CD14-positive monocyte (primary cell): Measurements from ENCODE around the gene PDPR. TPM values are rescaled to one million over a fixed set of nuclear protein-coding genes. Genes with fewer than 3 reads are reported as not detected.
A peak's percentile ranks its signal among the peaks of the same experiment; 100 is the strongest.
"Not testable (repeated sequence)": the region's sequence is repeated elsewhere in the genome, so short reads cannot be mapped to it uniquely, and the experiment has no call there.

Source experiments
- DNase-seq, 3 donors: peaks; one replicate each; pipeline ENCODE4 v3.0.0-alpha.2; 2011 to 2022
- H2AFZ ChIP-seq: 2 replicates; pipeline ENCODE4 v1.6.0; 2012; ENCODE audit warnings: mild to moderate bottlenecking, low read depth, low read length, inconsistent platforms; ENCODE audit not compliant: insufficient read depth, poor library complexity, severe bottlenecking
- H3K27ac ChIP-seq, 2 donors: 1 replicate in 1 of 2; 2 replicates in 1 of 2; pipeline ENCODE4 v1.5.1; 2012 to 2013; ENCODE audit warnings: low read length in 2 of 2, control low read depth in 1 of 2, inconsistent platforms in 1 of 2, low read depth in 1 of 2, mild to moderate bottlenecking in 1 of 2
- H3K27me3 ChIP-seq, 2 donors: one replicate each; pipeline versions ENCODE4 v1.6.0 to v1.6.1; 2011 to 2013; ENCODE audit warnings: low read length in 2 of 2; ENCODE audit not compliant: control insufficient read depth in 2 of 2, insufficient read depth in 2 of 2
- H3K36me3 ChIP-seq, 2 donors: replicated peaks in 1 of 2; 1 replicate in 1 of 2; 2 replicates in 1 of 2; pipeline versions ENCODE4 v1.5.1 to v1.6.1; 2012 to 2013; ENCODE audit warnings: low read length in 2 of 2, control low read depth in 1 of 2, inconsistent platforms in 1 of 2, mild to moderate bottlenecking in 1 of 2; ENCODE audit not compliant: insufficient read depth in 2 of 2, control insufficient read depth in 1 of 2
- H3K4me1 ChIP-seq, 2 donors: 1 replicate in 1 of 2; 2 replicates in 1 of 2; pipeline versions ENCODE4 v1.5.1 to v1.6.1; 2012 to 2013; ENCODE audit warnings: low read length in 2 of 2, control low read depth in 1 of 2, inconsistent platforms in 1 of 2, mild to moderate bottlenecking in 1 of 2, moderate library complexity in 1 of 2; ENCODE audit not compliant: insufficient read depth in 2 of 2, control insufficient read depth in 1 of 2
- H3K4me2 ChIP-seq: replicated peaks from 2 replicates; pipeline ENCODE3; 2012; ENCODE audit warnings: low read length, moderate library complexity, mild to moderate bottlenecking; ENCODE audit not compliant: poor library complexity, severe bottlenecking; ENCODE audit errors: extremely low read depth
- H3K4me3 ChIP-seq, 3 experiments: fragments of 200-600 bp in 1 of 3; sonication (generic) in 1 of 3; replicated peaks in 1 of 3; 1 replicate in 2 of 3; 2 replicates in 1 of 3; pipeline ENCODE4 v1.5.1; 2011 to 2013; ENCODE audit warnings: low read length in 3 of 3, mild to moderate bottlenecking in 3 of 3, control low read depth in 2 of 3, low read depth in 2 of 3, inconsistent platforms in 1 of 3, moderate library complexity in 1 of 3
- H3K79me2 ChIP-seq: 2 replicates; pipeline ENCODE4 v1.6.0; 2012; ENCODE audit warnings: mild to moderate bottlenecking, control low read depth, inconsistent platforms, low read length, moderate library complexity; ENCODE audit not compliant: insufficient read depth
- H3K9ac ChIP-seq: 2 replicates; pipeline ENCODE4 v1.6.0; 2017; ENCODE audit warnings: low read length, mild to moderate bottlenecking; ENCODE audit not compliant: insufficient read depth, poor library complexity, severe bottlenecking
- H3K9me3 ChIP-seq, 2 donors: replicated peaks in 1 of 2; 1 replicate in 1 of 2; 2 replicates in 1 of 2; pipeline versions ENCODE4 v1.5.1 to v1.6.1; 2012 to 2013; ENCODE audit warnings: low read length in 2 of 2, control low read depth in 1 of 2; ENCODE audit not compliant: control insufficient read depth in 1 of 2, insufficient read depth in 1 of 2
- H4K20me1 ChIP-seq: 2 replicates; pipeline ENCODE4 v1.6.0; 2012; ENCODE audit warnings: mild to moderate bottlenecking, low read length, control low read depth, moderate library complexity; ENCODE audit not compliant: insufficient read depth
- H3K27ac Mint-ChIP-seq, 7 donors: one replicate each; pipeline ENCODE4 v1.8.0; 2020; ENCODE audit warnings: mild to moderate bottlenecking in 7 of 7, mixed read lengths in 7 of 7, moderate library complexity in 6 of 7, inconsistent platforms in 2 of 7
- H3K27me3 Mint-ChIP-seq, 3 donors: one replicate each; pipeline ENCODE4 v1.8.0; 2021 to 2022; ENCODE audit warnings: low read depth in 3 of 3, mild to moderate bottlenecking in 3 of 3, mixed read lengths in 3 of 3, moderate library complexity in 3 of 3, inconsistent platforms in 1 of 3
- H3K36me3 Mint-ChIP-seq, 2 donors: one replicate each; pipeline ENCODE4 v1.8.0; 2020; ENCODE audit warnings: mixed read lengths in 2 of 2, inconsistent platforms in 1 of 2, mild to moderate bottlenecking in 1 of 2
- H3K4me1 Mint-ChIP-seq: one replicate; pipeline ENCODE4 v1.8.0; 2020; ENCODE audit warnings: mild to moderate bottlenecking, mixed read lengths
- H3K4me3 Mint-ChIP-seq, 2 donors: one replicate each; pipeline ENCODE4 v1.8.0; 2020; ENCODE audit warnings: mild to moderate bottlenecking in 2 of 2, mixed read lengths in 2 of 2, moderate library complexity in 1 of 2
- H3K9me3 Mint-ChIP-seq, 7 donors: one replicate each; pipeline ENCODE4 v1.8.0; 2020 to 2022; ENCODE audit warnings: mixed read lengths in 7 of 7, mild to moderate bottlenecking in 6 of 7, moderate library complexity in 6 of 7, inconsistent platforms in 2 of 7
- WGBS: methylation state at CpG from one replicate; pipeline ENCODE4 v1.1.5; 2013; ENCODE audit warnings: missing lambda C conversion rate; ENCODE audit not compliant: insufficient coverage; 5-methylcytosine and 5-hydroxymethylcytosine counted together
- intact Hi-C, 2 donors: fragments of 100-400 bp; cut with micrococcal nuclease; formaldehyde crosslinking; loops; one replicate each; pipeline versions ENCODE4 v1.15.0 to v1.15.1; 2023
- polyA plus RNA-seq, 3 donors: library from polyadenylated mRNA; depleted of rRNA in 1 of 3; unstranded in 2 of 3; stranded (reverse) in 1 of 3; fragments of 300-500 nt in 2 of 3; fragments of >200 nt in 1 of 3; fragmentation: Illumina TruSeq in 2 of 3; gene quantifications; 1 replicate in 2 of 3; 2 replicates in 1 of 3; pipeline ENCODE4 v1.2.3, GENCODE V29; 2012 to 2021

The PDPR gene
- polyA plus RNA-seq, 3 donors, result 5.1 to 26.4 (median 5.7) TPM

DNA sequence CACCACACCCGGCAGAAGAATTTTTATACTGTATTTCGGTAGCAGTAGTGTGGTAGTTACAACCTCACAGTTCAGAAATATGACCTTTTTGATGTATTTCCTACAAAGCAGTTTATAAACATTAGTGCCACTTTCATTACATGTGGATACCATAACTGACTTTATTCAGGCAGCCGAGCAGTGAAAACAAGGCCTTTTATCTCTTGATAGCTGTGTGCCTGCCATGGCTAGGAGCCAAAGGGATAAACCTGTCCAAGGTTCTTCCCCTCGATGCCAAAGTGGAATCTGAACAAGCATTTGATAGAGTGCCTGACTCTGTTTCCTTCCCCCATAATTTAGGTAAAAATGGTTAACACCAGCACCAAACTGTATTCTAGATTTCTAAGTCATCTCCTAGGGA, 23.0 kb upstream of the PDPR start:
- H3K27me3 ChIP-seq, H3K9me3 Mint-ChIP-seq, H3K27ac ChIP-seq, H3K79me2 ChIP-seq, H3K4me2 ChIP-seq, H3K4me3 ChIP-seq, H3K27me3 Mint-ChIP-seq, H3K9ac ChIP-seq, H3K36me3 ChIP-seq, DNase-seq, H3K27ac Mint-ChIP-seq, H3K36me3 Mint-ChIP-seq, intact Hi-C loops, H3K4me3 Mint-ChIP-seq, H3K4me1 ChIP-seq, H4K20me1 ChIP-seq, H3K9me3 ChIP-seq, H3K4me1 Mint-ChIP-seq, H2AFZ ChIP-seq: not testable (repeated sequence)
- no CpG with 5 or more reads among the region's 4 CpGs for WGBS

DNA sequence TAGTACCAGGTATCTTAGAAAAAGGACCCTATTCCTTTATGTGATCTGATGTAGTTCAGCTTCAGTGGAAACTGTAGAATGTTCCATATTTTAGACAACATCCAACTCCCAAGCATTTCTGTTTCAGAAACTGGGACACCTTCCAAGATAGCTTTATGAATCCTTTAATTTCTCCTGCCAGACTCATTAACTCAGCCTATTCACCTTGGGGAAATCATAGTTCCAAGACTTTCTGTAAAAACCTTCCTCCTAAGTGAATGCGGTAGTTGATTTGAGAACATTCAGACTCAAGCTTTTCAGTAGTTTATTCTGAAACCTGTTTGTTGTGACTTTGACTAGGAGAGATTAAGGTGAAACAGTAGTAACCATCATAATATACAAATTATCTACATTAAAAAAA, 20.0 kb upstream of the PDPR start:
- H3K4me1 ChIP-seq, H2AFZ ChIP-seq, H3K9me3 Mint-ChIP-seq, H3K9me3 ChIP-seq, H3K4me2 ChIP-seq, H3K4me3 ChIP-seq, H3K27ac Mint-ChIP-seq, intact Hi-C loops, H3K36me3 Mint-ChIP-seq, H3K27me3 ChIP-seq, H3K27me3 Mint-ChIP-seq, H4K20me1 ChIP-seq, H3K9ac ChIP-seq, H3K36me3 ChIP-seq, H3K4me3 Mint-ChIP-seq, H3K79me2 ChIP-seq, DNase-seq, H3K4me1 Mint-ChIP-seq, H3K27ac ChIP-seq: not testable (repeated sequence)
- WGBS, result no CpG with 5 or more reads among the region's 1 CpG

DNA sequence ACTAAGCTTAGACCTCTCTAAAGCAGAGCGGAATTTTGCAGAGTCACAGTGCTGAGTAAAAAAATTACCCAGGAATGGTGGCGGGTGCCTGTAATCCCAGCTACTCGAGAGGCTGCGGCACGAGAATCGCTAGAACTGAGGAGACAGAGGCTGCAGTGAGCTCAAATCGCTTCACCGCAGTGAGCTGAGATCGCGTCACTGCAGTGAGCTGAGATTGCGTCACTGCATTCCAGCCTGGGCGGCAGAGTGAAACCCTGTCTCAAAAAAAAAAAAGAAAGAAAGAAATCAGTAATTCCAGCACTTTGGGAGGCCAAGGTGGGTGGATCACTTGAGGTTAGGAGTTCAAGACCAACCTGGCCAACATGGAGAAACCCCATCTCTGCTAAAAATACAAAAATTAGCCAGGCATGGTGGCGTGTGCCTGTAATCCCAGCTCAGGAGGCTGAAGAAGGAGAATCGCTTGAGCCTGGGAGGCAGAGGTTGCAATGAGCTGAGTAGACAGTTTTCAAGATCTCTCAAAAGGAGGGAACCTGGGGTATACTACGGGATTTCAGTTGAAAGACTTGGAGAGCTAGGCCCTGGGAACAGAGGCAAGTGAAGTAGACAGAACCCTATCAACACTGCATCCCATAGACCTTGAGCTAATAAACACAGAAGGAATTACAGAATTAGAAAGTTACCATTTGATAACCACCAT, 4.4 kb upstream of the PDPR start:
- H3K4me3 Mint-ChIP-seq, H2AFZ ChIP-seq, H3K4me1 Mint-ChIP-seq, H3K4me1 ChIP-seq, H3K9me3 Mint-ChIP-seq, H3K27me3 Mint-ChIP-seq, H3K79me2 ChIP-seq, H4K20me1 ChIP-seq, H3K27me3 ChIP-seq, H3K36me3 ChIP-seq, H3K27ac ChIP-seq, H3K9me3 ChIP-seq, H3K9ac ChIP-seq, H3K36me3 Mint-ChIP-seq, intact Hi-C loops, DNase-seq, H3K4me2 ChIP-seq, H3K4me3 ChIP-seq: not testable (repeated sequence)
- peak overlapping the region in 4 of 7 donors; percentile 11 to 84 (median 44) for H3K27ac Mint-ChIP-seq
- WGBS, result 93% methylated on average over 5 of the region's 15 CpGs

DNA sequence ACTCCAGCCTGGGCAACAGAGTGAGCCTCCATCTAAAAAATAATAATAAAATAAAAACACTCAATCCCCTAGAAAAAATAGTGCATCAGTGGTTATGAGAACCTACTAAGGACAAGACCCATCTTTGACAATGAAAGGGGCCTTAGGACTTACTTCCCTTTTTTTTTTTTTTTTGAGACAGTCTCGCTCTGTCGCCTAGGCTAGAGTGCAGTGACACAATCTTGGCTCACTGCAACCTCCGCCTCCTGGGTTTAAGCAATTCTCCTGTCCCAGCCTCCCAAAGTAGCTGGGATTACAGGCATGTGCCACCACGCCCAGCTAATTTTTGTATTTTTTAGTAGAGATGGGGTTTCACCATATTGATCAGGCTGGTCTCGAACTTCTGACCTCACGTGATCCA, 2.0 kb upstream of the PDPR start:
- DNase-seq, result peak; percentile 7 to 43 (median 36)
- H3K9ac ChIP-seq, H3K36me3 Mint-ChIP-seq, H3K27ac ChIP-seq, H4K20me1 ChIP-seq, intact Hi-C loops, H3K27ac Mint-ChIP-seq, H3K9me3 ChIP-seq, H3K27me3 ChIP-seq, H3K9me3 Mint-ChIP-seq, H3K36me3 ChIP-seq, H3K27me3 Mint-ChIP-seq, H3K4me3 ChIP-seq, H2AFZ ChIP-seq, H3K4me2 ChIP-seq, H3K4me3 Mint-ChIP-seq: not testable (repeated sequence)
- Histone ChIP-seq H3K4me1 (peaks cover 7 to 11% of the 10 kb centered on the region in 2 donors), H3K79me2 (peaks cover 11% of the 10 kb centered on the region)
- WGBS, result no CpG with 5 or more reads among the region's 6 CpGs
- H3K4me1 Mint-ChIP-seq, result peaks cover 11% of the 10 kb centered on the region
